NCI-H446 (cell line): ENCODE measurements around the gene UBC.
"Not testable (repeated sequence)": the region's sequence is repeated elsewhere in the genome, so short reads cannot be mapped to it uniquely, and the experiment has no call there.

Source experiments
- DNase-seq, 2 experiments: peaks; one replicate each; lab custom pipeline; 2025; lab: John Stamatoyannopoulos, UW

Gene UBC

GRCh38 chr12:124931528-124931927 is 17.1 kb upstream of the UBC start:
- DNase-seq: not testable (repeated sequence)

GRCh38 chr12:124930586-124930985 is 16.1 kb upstream of the UBC start:
- DNase-seq: no peak

GRCh38 chr12:124929649-124930419 is 15.4 kb upstream of the UBC start:
- DNase-seq: no peak

GRCh38 chr12:124928912-124929530 is 14.6 kb upstream of the UBC start:
- DNase-seq: no peak

- DNase-seq: no peak
These were observed 13.9 kb upstream of the UBC start for GRCh38 chr12:124928095-124928911.

DNA sequence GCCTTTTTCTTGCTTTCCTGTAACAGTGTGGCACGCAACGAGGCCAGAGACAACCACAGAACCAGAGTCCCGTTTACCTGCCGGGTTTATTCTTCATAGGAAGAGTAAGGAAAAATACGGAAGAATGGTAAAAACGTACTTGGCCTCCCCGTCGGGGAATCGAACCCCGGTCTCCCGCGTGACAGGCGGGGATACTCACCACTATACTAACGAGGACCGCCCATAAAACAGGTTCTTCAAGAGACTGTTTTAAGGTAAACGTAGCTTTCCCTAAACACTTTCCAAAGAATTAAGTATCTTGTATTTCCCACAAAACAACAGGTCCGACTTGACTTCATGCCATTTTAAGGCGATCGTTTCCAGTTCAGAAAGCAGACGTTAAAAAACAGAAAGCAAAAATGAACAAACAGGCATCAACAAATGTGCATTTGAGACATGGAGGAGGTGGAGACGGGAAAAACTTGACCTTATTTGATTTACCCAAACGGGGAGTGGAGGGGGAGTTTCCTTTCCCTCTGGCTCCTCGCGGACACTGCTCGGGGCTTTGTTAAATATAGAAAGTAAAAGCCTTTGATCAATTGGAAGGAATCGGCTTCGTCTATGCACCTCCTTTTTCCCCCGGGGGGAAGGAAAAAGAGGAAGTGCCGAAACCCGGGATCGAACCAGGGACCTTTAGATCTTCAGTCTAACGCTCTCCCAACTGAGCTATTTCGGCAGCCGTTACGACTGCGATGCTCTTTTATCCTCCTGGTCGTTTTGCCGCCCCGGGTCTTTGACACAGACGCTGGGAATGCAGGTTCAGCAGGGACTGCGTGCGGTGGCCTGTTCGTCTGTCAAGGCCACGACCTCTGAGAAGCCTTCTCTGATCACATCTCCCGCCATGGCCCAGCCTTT is 13.0 kb upstream of the UBC start:
- DNase-seq: no peak

DNA sequence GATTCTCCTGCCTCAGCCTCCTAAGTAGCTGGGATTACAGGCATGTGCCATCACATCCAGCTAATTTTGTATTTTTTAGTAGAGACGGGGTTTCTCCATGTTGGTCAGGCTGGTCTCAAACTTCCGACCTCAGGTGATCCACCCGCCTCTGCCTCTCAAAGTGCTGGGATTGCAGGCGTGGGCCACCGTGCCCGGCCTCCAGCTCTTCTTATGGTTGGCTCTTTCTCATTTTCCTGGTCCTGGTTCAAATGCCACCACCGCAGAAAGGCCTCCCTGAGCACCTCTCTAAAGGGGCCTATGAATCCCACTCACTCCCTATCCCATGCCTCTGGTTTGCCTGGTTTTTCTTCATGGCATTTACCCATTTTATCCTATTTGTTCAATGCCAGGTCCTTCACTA is 11.3 kb upstream of the UBC start:
- not testable (repeated sequence) for DNase-seq

- no peak for DNase-seq
These were observed 10.7 kb upstream of the UBC start for GRCh38 chr12:124925117-124925516.

DNA sequence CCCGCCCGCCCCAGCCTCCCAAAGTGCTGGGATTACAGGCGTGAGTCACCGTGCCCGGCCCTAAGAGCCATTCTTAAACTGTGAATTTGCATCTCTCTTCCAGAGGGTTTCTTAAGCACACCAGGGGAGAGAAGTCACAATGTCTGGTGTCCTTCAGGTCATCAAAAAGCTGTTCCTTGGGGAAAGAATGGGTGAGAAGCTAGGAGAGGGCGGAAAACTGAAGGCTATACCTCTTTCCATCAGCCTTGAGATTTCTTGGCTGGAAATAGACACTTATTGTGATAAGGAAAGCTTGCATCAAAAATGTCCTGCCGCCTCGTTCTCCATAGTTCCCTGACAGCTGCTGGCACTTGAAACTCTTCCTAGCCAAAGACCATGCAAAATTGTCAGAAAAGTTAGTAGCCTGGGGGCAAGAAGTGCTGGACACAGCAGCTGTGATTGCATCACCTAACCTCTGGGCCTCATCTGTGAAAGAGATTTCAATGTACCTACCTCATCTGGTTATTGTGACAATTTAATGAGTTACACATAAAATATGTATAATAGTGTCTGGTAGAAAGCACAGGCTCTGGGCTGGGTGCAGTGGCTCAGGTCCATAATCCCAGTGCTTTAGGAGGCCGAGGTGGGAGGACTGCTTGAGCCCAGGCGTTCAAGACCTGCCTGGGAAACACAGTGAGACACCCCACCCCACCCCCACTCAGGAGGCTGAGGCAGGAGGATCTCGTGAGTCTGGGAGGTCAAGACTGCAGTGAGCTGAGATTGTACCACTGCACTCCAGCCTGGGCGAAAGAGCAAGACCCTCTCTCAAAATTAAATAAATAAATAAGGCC is 9.7 kb upstream of the UBC start:
- DNase-seq: no peak

GRCh38 chr12:124921200-124922031 is 7.0 kb upstream of the UBC start:
- DNase-seq: no peak

DNA sequence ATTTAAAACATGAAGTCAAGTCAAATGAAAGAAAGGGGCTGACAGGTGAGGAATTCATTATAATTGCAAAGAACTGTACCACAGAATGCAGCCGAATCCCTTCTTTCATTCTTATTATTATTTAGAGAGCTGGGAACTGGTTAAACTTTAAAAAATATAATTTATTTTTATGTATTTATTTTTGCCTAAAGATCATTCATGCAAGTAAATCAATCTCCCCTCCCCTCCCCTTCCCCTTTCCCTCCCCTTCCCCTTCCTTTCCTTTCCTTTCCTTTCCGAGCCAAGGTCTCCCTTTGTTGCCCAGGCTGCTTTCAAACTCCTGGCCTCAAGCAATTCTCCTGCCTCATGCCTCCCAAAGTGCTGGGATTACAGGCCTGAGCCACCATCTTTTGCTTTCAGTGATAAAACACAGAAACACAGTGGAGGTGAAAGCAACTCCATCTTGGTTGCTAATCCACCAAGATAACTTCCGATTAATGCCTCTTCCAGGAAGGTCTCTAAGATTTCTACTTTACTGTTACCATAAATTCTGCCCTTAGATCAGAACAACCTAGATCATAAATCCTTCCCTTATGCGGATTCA is 6.0 kb upstream of the UBC start:
- DNase-seq: no peak

DNA sequence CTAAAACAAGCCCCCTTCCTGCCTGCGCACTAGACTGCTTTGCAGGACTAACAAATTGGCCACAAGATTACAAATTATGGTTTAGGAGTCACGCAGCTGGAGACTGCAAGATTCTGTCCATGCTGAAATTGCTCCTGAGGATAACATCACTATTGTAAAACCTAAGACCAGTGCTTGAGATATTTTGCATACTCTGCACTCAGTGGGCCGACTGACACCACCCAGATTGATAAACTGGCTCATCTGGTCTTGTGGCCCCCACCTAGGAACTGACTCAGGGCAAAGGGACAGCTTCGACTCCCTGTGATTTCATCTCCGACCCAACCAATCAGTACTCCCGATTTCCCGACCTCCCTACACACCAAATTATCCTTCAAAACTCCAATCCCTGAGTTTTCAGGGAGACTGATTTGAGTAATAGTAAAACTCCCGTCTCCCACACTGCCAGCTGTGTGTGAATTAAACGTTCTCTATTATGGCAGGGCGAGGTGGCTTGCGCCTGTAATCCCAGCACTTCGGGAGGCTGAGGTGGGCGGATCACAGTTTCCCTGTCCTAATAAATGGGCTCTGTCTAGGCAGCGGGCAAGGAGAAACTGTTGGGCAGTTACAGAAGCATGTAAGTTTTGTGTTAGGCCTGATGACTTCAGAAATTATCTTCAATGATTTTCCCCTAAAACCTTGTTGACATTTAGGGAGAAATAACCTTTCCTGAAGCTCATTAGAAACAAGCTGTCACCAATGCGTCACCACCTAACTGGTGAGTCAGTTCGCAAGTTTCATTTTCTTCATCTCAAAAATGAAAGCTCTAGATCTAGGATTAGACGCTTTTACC is 5.3 kb upstream of the UBC start:
- no peak for DNase-seq

DNA sequence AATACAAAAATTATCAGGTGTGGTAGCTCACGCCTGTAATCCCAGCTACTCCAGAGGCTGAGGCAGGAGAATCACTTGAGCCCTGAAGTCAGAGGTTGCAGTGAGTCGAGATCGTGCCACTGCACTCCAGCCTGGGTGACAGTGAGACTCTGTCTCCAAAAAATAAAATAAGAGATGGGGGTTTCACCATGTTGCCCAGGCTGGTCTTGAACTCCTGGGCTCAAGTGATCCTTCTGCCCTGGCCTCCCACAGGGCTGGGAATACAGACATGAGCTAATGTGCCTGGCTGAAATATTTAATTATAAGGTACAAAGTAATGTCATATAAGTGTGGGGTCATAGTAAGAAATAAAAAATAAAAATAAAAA is 4.2 kb upstream of the UBC start:
- DNase-seq: not testable (repeated sequence)

- no peak for DNase-seq
These were observed 3.6 kb upstream of the UBC start for GRCh38 chr12:124917841-124918621.

- no peak for DNase-seq
These were observed 2.8 kb upstream of the UBC start for GRCh38 chr12:124917135-124917840.

DNA sequence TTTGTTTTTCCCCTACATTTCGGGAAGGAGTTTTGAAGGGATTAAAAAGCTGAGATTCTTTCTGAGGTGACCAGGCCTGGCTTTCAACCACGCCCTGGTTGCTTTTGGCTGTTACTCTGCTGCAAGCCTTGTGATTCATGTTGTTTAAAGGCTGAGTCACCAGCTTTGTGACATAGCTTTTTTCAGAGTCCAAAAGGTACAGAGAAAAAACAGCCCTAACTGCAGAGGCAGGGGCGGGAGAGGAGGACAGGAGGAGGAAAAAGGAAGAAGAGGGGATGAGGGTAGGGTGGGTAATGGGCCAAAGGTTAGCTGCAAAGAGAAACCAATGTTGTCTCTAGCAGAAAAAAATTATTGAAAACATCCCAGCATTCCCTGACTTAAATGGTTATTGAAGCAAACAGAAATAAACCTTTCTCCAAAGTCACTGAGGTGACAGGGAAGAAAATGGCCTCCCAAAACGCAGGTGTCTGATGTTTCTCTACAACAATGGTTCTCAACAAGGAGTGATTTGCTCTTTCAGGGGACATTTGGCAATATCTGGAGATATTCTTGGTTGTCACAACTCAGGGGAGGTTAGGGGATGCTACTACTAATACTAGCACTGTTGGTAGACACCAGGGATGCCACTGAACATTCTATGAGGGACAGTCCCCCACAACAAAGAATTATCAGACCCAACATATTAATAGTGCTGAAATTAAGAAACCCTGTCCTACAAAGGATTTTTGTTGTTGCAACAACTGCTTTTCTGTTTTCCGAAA is 2.1 kb upstream of the UBC start:
- DNase-seq: no peak
